Activated gamma-delta T cell treated with Interleukin-2 at 50 U/mL for 16 hours (primary cell): ENCODE measurements around the gene FBLN2.
"Not testable (repeated sequence)": the region's sequence is repeated elsewhere in the genome, so short reads cannot be mapped to it uniquely, and the experiment has no call there.

Experiments used
- DNase-seq: peaks from one replicate; pipeline ENCODE4 v3.0.0-alpha.2; 2020

The FBLN2 gene

GRCh38 chr3:13550791-13551360 is 2.0 kb downstream of the FBLN2 start:
- no peak for DNase-seq

- DNase-seq: no peak
Measured at GRCh38 chr3:13552857-13553652, 4.1 kb downstream of the FBLN2 start.

GRCh38 chr3:13553686-13554085 is 4.8 kb downstream of the FBLN2 start:
- DNase-seq: no peak

GRCh38 chr3:13555753-13556152 is 6.8 kb downstream of the FBLN2 start:
- no peak for DNase-seq

GRCh38 chr3:13556207-13556606 is 7.3 kb downstream of the FBLN2 start:
- DNase-seq: no peak

- no peak for DNase-seq
Measured at GRCh38 chr3:13556917-13557316, 8.0 kb downstream of the FBLN2 start.

GRCh38 chr3:13557417-13557816 is 8.5 kb downstream of the FBLN2 start:
- no peak for DNase-seq

GRCh38 chr3:13557926-13558325 is 9.0 kb downstream of the FBLN2 start:
- no peak for DNase-seq

GRCh38 chr3:13558651-13559050 is 9.7 kb downstream of the FBLN2 start:
- DNase-seq: no peak

- no peak for DNase-seq
Measured at GRCh38 chr3:13559764-13560525, 11.0 kb downstream of the FBLN2 start.

- DNase-seq: no peak
Measured at GRCh38 chr3:13561376-13561775, 12.5 kb downstream of the FBLN2 start.

- DNase-seq: no peak
Measured at GRCh38 chr3:13561967-13562366, 13.0 kb downstream of the FBLN2 start.

GRCh38 chr3:13562421-13562820 is 13.5 kb downstream of the FBLN2 start:
- DNase-seq: not testable (repeated sequence)

GRCh38 chr3:13563321-13563720 is 14.4 kb downstream of the FBLN2 start:
- no peak for DNase-seq

- no peak for DNase-seq
Measured at GRCh38 chr3:13563911-13564310, 15.0 kb downstream of the FBLN2 start.

- peak; percentile 36 for DNase-seq
Measured at GRCh38 chr3:13564751-13565560, 16.0 kb downstream of the FBLN2 start.

GRCh38 chr3:13565581-13566452 is 16.9 kb downstream of the FBLN2 start:
- no peak for DNase-seq

GRCh38 chr3:13566453-13566748 is 17.5 kb downstream of the FBLN2 start:
- no peak for DNase-seq

GRCh38 chr3:13566769-13567310 is 17.9 kb downstream of the FBLN2 start:
- DNase-seq: no peak

GRCh38 chr3:13567684-13568514 is 19.0 kb downstream of the FBLN2 start:
- no peak for DNase-seq

- no peak for DNase-seq
Measured at GRCh38 chr3:13568515-13569028, 19.6 kb downstream of the FBLN2 start.
